Left cardiac atrium (tissue), 4 donors: ENCODE results near the gene FBXL12. TPM values are rescaled to one million over a fixed set of nuclear protein-coding genes. Genes with fewer than 3 reads are reported as not detected.
"Not testable (repeated sequence)": the region's sequence is repeated elsewhere in the genome, so short reads cannot be mapped to it uniquely, and the experiment has no call there.

Experiments
- ATAC-seq, 2 donors: fragments of 200-7000 bp; cut with Tn5 transposase; one replicate each; pipeline ENCODE4 v1.9.1; 2020; ENCODE audit warnings: mild to moderate bottlenecking in 2 of 2, moderate library complexity in 2 of 2
- DNase-seq: peaks from one replicate; pipeline ENCODE4 v3.0.0-alpha.2; 2020
- intact Hi-C, 2 donors: fragments of 100-400 bp; cut with DNase I; formaldehyde crosslinking; loops; one replicate each; pipeline versions ENCODE4 v1.14.1 to v1.15.1; 2022 to 2023
- long read RNA-seq: library from polyadenylated mRNA; unstranded; transcript quantifications from one replicate; pipeline ENCODE4 v2.0.0, GENCODE V29; 2021
- total RNA-seq, 2 donors: library from RNA; stranded (reverse); fragmentation: NEBNext Ultra II Directional; extraction: Animal tissue kit (Norgen Biotek cat#: 25700); gene quantifications; one replicate each; pipeline ENCODE4 v1.2.1, GENCODE V29; 2021
- donor health status: DM: no; HTN: yes; CAD: no.
- donor health status: DM: no; HTN: yes; CAD: no; lungs with severe emphysema.
- donor health status: DM: yes; HTN: yes; CAD: no.
- donor health status: Dilated cardiomyopathy.

FBXL12 gene
- 10 to 100 TPM; 12.8 to 14.5 TPM for total RNA-seq
- long read RNA-seq, transcript FBXL12-201 (3 exons, 1,852 nt), result major isoform, 17 of 35 reads
- long read RNA-seq, partial matches to known transcripts, result 1 of 35 reads
- long read RNA-seq, other reads (novel, unspliced or antisense), result 3 of 35 reads

- DNase-seq (peak; percentile 100), ATAC-seq (peak; percentile 94 to 96)
- intact Hi-C loops, result no loop called here
These were observed at the start of gene FBXL12 for GRCh38 chr19:9818734-9819595. FBXL12 (minus strand) TSS chr19:9819079; CDS start chr19:9818813, 266 bp downstream.

GRCh38 chr19:9865732-9866501, 47.0 kb upstream of the FBXL12 start:
- DNase-seq, result no peak
- intact Hi-C loops, result no loop called here
- ATAC-seq, result no peak

- ATAC-seq, result no peak
These were observed 44.9 kb upstream of the FBXL12 start for GRCh38 chr19:9863759-9864158.

GRCh38 chr19:9862938-9863337, 44.1 kb upstream of the FBXL12 start:
- ATAC-seq (no peak), DNase-seq (no peak)
- intact Hi-C loops, result no loop called here

More at GRCh38 chr19:9863759-9864158, 44.9 kb upstream of the FBXL12 start:
- intact Hi-C loops, result no loop called here
- DNase-seq, result no peak

- intact Hi-C loops, result no loop called here
- ATAC-seq (no peak), DNase-seq (no peak)
These were observed 42.6 kb upstream of the FBXL12 start for GRCh38 chr19:9861503-9861902.

- no peak for ATAC-seq
- intact Hi-C loops, result no loop called here
These were observed 41.5 kb upstream of the FBXL12 start for GRCh38 chr19:9860407-9860806.

GRCh38 chr19:9858766-9859165, 39.9 kb upstream of the FBXL12 start:
- intact Hi-C loops, result no loop called here
- DNase-seq, result no peak
- no peak for ATAC-seq

More at GRCh38 chr19:9860407-9860806, 41.5 kb upstream of the FBXL12 start:
- DNase-seq, result no peak

GRCh38 chr19:9857920-9858746, 39.3 kb upstream of the FBXL12 start:
- ATAC-seq, result no peak
- no peak for DNase-seq
- intact Hi-C loops, result no loop called here

- intact Hi-C loops, result no loop called here
- ATAC-seq (no peak), DNase-seq (no peak)
These were observed 38.3 kb upstream of the FBXL12 start for GRCh38 chr19:9857076-9857721.

GRCh38 chr19:9856609-9857008, 37.7 kb upstream of the FBXL12 start:
- intact Hi-C loops, result no loop called here
- ATAC-seq (no peak), DNase-seq (no peak)

- DNase-seq, result no peak
These were observed 35.5 kb upstream of the FBXL12 start for GRCh38 chr19:9854282-9854846.

GRCh38 chr19:9850235-9850959, 31.5 kb upstream of the FBXL12 start:
- DNase-seq, result no peak
- ATAC-seq, result no peak
- intact Hi-C loops, result no loop called here

More at GRCh38 chr19:9854282-9854846, 35.5 kb upstream of the FBXL12 start:
- ATAC-seq, result no peak
- intact Hi-C loops, result no loop called here

GRCh38 chr19:9849791-9850190, 30.9 kb upstream of the FBXL12 start:
- intact Hi-C loops, result no loop called here
- ATAC-seq (no peak), DNase-seq (no peak)

- ATAC-seq (no peak), DNase-seq (no peak)
- intact Hi-C loops, result no loop called here
These were observed 29.9 kb upstream of the FBXL12 start for GRCh38 chr19:9848762-9849161.

GRCh38 chr19:9848060-9848459, 29.2 kb upstream of the FBXL12 start:
- ATAC-seq, result no peak
- no peak for DNase-seq
- intact Hi-C loops, result no loop called here

GRCh38 chr19:9847087-9847671, 28.3 kb upstream of the FBXL12 start:
- ATAC-seq (peak; percentile 45 to 50), DNase-seq (peak; percentile 64)
- intact Hi-C loops, result no loop called here

GRCh38 chr19:9843626-9844273, 24.9 kb upstream of the FBXL12 start:
- intact Hi-C loops, DNase-seq, ATAC-seq: not testable (repeated sequence)
